Stromal cell of bone marrow (primary cell): ENCODE results near the gene ASPDH.

ENCODE experiments used
- DNase-seq: peaks from one replicate; pipeline ENCODE4 v3.0.0-alpha.2; 2012; ENCODE audit warnings: low read depth

Gene ASPDH

DNA sequence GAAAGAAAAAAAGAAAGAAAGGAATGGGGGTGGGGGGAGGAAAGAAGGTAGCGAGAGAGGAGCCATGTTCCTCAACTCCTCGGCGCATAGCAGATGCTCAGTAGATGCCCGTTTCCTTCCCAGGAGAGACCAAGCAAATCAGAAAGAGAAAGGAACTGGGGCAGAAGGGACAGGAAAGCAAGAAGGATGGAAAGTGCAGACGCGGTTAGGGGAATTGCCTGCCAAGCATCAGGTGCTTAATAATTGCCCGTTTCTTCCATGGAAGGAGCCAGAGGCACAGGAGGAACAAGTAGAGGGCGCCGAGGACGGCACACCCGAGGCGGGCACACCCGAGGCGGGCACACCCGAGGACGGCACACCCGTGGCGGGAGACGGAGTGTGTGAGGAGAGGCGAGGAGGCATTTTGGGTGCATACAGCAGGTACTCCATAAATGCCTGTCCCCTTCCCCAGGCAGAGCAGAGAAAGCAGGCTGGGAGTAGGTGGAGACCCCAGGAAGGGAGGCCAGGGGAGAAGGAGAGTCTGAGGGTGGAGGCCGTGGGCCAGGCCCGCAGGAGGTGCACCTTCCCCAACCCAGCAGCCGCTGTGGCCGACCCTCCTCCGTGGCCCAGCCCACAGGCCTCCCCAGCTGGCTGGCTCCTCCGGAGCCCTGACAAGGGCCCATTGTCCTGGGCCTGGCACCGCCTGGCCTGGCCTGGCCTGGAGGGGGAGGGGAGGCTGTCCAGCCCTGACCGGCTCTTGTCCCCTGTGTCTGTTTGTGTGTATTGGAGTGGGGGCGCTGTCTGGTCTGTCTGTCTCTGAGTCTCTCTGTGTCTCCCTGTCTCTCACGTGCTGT lies 17.3 kb downstream of the ASPDH start:
- no peak for DNase-seq

- no peak for DNase-seq
These were observed 18.6 kb downstream of the ASPDH start for GRCh38 chr19:50495020-50495531.

DNA sequence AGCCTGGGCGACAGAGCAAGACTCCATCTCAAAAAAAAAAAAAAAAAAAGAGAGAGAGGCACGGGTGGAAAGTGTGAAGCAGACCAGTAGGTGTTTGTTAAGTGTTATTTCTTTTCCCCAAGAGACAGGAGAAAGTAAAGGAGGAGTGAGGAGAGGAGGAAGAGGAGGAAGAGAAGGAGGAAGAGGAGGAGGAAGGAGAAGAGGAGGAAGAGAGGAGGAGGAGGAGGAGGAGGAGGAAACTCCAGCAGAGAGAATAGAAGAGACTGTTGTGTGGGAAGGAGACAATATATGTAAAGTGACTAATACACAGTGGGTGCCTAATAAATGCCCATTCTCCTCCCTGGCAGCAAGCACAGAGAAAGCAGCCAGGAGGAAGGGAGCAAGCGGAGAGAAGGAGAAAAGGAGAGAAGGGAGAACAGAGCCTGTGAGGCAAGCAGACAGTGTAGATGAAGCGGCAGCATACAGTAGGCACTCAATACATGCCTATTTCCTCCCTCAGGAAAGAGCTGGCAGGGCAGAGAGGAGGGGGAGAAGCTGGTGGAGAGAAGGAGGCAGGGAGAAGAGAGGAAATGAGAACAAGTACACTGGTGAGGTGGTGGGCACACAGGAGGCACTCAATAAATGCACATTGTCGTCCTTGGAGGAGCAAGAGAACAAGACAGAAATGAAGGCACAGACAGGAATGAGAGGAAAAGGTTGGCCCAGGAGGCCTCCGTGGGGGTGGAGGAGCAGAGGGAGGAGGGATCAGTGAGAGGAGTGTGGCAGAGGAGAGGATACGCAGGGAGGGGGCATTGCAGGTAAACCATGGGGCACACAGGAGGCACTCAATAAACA lies 19.3 kb downstream of the ASPDH start:
- no peak for DNase-seq

- no peak for DNase-seq
These were observed 20.5 kb downstream of the ASPDH start for GRCh38 chr19:50493171-50493570.

GRCh38 chr19:50492303-50493052 lies 21.2 kb downstream of the ASPDH start:
- no peak for DNase-seq

GRCh38 chr19:50490991-50491472 lies 22.7 kb downstream of the ASPDH start:
- no peak for DNase-seq

DNA sequence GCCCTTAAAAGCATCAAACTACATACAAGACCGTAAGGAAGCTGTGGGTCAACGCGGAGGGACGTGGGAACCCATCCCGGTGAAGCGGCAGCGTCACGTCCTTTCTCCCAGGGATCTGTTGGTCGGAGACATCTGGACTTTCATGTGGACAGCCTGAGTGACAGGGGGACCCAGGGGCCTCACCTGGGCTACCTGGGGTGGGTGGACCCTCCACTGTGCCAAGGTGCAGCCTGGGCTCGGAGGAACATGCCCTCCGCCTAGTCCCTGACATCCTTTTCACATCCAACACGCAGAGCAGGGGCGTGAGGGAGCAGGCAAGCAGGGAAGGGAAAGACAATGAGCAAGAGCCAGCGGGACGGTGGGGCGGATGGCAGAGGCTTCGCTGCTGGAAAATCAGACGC lies 23.3 kb downstream of the ASPDH start:
- no peak for DNase-seq

DNA sequence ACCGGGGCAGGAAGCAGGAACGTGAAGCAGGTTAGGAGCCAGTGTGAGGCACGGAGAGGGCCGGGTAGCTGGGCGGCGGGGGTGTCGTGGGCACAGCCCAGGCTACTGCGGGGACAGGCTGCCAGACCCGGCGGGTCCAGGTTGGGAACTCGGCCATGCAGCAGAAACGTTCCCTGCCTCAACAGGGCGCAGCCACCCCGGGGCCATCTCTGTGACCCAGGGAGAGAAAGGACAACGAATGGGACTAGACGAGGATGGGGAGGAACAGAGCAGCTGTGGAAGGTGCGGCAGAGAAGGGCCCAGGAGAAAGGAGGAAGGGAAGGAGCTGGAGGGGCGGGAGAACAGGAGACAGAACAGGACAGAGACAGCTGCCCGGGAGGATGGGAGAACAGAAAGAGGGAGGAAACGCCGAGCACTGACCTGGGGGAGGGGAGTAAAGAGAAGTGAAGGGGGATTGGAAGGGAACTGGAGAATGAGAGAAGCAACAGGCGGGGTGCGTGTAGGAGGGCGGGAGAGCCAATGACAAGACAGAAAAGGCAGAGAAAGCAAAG lies 24.2 kb downstream of the ASPDH start:
- DNase-seq = no peak

DNA sequence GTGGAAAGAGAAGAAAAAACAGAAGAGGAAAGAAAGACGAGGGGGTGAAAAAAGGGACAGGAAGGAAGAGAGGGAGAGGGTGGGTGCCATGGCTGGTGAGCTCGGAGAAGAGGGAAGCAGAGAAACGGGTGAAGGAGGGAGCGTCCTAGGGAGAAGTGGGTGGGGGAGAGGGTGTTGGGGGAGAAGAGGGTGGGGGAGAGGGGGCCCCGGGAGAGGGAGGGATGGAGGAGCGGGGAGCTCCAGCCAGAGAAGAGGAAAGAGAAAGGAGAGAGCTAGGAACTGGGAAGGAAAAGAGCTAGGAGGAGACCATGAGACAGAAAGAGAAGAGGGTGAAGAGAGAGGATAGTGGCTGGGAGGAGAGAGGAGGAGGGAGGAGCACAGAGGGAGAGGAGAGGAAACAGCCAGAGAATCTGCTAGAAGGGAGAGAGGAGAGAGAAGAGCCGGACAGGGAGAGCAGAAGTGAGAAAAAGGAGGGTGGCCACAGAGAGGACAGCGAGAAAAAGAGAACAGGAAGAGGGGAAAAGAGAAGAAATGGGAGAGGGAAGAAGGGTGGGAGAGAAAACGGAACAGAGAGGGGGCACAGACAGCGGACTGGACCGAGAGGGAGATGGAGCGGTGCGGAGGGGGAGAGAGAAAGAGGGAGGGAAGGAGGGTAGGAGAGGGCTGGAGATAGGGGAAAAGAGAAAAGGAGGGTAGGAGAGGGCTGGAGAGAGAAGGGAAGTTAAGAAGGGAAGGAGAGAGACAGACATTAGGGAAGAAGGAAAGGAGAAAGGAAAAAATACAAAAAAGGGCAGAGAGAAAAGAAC lies 25.1 kb downstream of the ASPDH start:
- no peak for DNase-seq

DNA sequence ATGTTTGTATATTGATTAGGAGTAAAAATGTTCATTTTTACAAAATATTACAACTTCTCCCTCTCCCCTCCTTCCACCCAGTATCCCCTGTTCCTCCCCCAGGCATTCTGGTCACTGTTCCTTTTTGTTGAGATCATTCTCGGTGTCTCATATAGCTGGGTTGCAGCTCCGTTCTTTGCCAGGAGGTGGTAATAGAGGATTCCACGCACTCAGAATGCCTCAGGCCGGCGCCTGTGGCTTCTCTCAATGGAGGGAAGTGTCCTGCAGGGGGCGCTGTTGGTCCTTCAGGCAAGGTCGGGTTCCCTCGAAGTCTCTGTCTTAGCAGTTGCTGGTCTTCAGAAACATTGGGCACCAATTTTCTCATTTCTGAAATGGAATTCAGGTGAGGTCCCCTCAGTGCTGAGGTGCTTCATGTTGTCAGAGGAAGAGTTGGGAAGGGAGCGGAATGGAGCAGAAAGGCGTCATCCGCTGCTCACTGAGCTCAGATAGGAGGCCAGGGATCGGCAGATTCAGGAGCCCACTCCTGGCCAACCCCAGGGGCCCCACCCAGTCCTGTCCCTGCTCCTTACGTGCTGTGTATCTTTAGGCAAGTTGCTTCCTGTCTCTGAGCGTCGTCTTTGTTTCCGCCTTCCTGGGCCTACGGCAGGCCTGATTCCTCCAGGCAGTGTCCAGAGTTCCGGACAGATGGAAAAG lies 26.7 kb downstream of the ASPDH start:
- no peak for DNase-seq

DNA sequence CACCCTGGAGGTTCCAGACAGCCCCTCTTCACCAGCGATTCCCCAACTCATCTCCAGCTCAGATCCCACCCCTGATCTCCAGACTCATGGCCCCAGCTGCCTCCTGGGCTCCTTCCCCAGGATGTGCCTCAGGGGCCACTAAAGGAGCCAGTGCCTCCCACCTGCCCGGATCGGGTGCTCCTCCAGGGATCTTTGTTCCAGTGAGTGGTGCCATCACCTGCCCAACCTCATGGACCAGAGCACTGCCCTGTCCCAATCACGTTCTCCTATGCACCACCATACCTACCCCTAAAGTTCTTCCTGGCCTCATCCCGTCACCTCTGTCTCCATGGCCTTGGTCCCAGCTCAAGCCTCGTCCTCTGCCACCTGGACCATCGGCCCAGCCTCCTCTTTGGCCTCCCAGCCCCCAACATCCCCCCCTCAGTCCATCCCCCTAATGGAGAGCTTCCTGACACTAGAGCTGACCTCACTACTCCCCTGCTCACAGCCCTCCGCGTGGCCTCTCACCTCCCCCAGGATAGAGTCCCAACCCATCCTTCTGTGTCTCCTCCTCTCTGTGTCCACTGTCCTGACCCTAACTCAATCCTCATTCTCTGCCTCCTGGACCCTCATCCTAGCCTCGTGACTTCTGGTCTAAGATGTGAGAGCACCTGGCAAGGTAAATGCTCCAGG lies 28.3 kb downstream of the ASPDH start:
- no peak for DNase-seq

DNA sequence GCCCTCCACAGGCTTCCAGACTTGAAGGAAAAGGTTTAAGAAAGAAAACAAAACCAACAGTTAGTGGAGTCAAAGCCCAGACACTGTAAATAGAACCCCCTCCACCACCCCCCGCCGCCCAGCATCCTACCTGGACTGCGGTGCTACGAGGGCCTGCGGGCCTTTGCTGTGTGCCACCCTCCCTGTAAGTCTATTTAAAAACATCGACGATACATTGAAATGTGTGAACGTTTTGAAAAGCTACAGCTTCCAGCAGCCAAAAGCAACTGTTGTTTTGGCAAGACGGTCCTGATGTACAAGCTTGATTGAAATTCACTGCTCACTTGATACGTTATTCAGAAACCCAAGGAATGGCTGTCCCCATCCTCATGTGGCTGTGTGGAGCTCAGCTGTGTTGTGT lies 30.8 kb downstream of the ASPDH start:
- DNase-seq = no peak

DNA sequence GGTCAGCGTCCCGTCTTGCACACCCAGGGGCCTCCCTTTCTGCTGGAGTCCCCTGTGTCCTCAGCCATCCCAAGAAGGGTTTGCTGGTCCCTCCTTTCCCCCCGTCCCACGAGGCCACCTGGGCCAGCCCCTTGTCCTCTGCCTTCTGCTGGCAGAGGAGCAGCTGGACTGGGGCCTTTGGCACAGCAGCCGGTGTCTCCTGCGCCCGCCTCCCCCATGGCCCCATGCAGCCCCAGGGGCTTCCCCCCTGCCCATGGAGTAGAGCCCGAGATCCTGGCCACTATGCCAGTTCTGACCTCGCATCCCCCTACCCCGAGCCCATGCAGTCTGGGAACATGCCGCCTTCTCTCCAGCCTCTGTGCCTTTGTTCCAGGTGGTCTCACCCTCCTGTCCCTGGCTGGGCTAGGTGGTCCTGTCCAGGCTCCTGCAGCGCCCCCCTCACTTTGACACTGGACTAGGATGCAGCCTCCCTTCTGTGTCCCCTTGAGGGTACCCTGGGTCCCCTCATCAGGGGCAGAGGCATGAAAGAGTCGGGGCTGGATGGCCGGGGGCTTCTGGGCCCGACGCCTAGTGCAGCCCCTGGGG lies 31.4 kb downstream of the ASPDH start:
- no peak for DNase-seq

GRCh38 chr19:50481351-50482149 lies 32.2 kb downstream of the ASPDH start:
- no peak for DNase-seq

- no peak for DNase-seq
These were observed 33.2 kb downstream of the ASPDH start for GRCh38 chr19:50480281-50481111.

DNA sequence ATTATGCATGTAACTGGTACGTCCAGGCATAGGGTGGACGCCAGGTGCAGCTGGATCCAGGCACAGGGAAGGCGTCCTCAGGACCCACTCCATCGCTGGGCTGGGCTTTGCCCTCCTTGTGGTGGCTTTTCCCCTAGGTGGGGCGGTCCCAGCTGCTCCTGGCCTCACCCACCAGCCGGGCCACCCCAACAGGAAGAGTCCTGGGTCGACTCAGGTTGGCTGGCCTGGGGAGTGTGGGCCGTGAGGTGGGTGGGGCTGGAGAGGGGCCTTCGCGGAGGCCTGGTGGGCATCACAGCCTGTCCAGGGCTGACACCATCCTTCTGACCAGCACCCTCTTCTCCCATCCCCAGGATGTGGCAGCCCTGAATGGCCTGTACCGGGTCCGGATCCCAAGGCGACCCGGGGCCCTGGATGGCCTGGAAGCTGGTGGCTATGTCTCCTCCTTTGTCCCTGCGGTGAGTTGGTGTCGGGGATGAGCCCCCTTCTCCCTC lies 33.9 kb downstream of the ASPDH start:
- no peak for DNase-seq

GRCh38 chr19:50478901-50479715 lies 34.6 kb downstream of the ASPDH start:
- DNase-seq = no peak
